K562 (cell line): Measurements from ENCODE around the gene CALHM2. TPM values are rescaled to one million over a fixed set of nuclear protein-coding genes. Genes with fewer than 3 reads are reported as not detected.
A peak's percentile ranks its signal among the peaks of the same experiment; 100 is the strongest.

ENCODE experiments used
- ATAC-seq: fragments of 200-7000 bp; cut with Tn5 transposase; 3 replicates; pipeline ENCODE4 v1.9.1; 2020; ENCODE audit warnings: moderate library complexity
- BruUV-seq: library from RNA; stranded (reverse); fragments of 400-500 nt; replicated peaks from 2 replicates; lab custom pipeline; 2021; lab: Mats Ljungman, UMichigan
- CTCF ChIA-PET: fragments of 300-600 bp; formaldehyde crosslinking; extraction: SDS; loops from one replicate; lab custom pipeline; 2021; ENCODE audit warnings: low intra/inter-chr PET ratio; lab: Yijun Ruan, JAX
- POLR2A ChIA-PET: fragments of 300-600, 350-650 bp; sonication (Branson Sonifier 250); formaldehyde crosslinking; extraction: SDS; loops from one replicate; lab custom pipeline; 2021; ENCODE audit warnings: antibody characterized with exemption, inconsistent platforms; lab: Yijun Ruan, JAX
- DNase-seq, 4 experiments: peaks; one replicate each; pipeline versions ENCODE4 v3.0.0 to v3.0.0-alpha.2; 2011 to 2018; ENCODE audit warnings: low spot score in 3 of 4, mixed read lengths in 3 of 4; ENCODE audit errors: extremely low read depth in 1 of 4
- FAIRE-seq: peaks from 2 replicates; lab custom pipeline; 2011; peaks lifted over from hg19 to GRCh38; lab: Jason Lieb, UNC
- H2AFZ ChIP-seq: 2 replicates; pipeline ENCODE4 v1.6.0; 2011; ENCODE audit warnings: low read depth, low read length, control low read depth, inconsistent platforms
- H3K27ac ChIP-seq: fragments of 200-600 bp; 3 replicates; pipeline ENCODE4 v1.8.0; 2011; ENCODE audit warnings: low read depth, mild to moderate bottlenecking, control low read depth, inconsistent platforms, low read length, moderate library complexity, mixed read lengths; ENCODE audit errors: extremely low read depth
- H3K27me3 ChIP-seq, 2 experiments: fragments of 300-600 bp in 1 of 2; 2 replicates in 1 of 2; 3 replicates in 1 of 2; pipeline versions ENCODE4 v1.6.0 to v1.8.0; 2011; ENCODE audit warnings: inconsistent platforms in 2 of 2, low read length in 2 of 2, mild to moderate bottlenecking in 1 of 2, mixed read lengths in 1 of 2, moderate library complexity in 1 of 2; ENCODE audit not compliant: control insufficient read depth in 2 of 2, insufficient read depth in 2 of 2
- H3K36me3 ChIP-seq: fragments of 300-600 bp; 3 replicates; pipeline ENCODE4 v1.8.0; 2011; ENCODE audit warnings: mild to moderate bottlenecking, low read length, inconsistent platforms; ENCODE audit not compliant: control insufficient read depth, insufficient read depth
- H3K4me1 ChIP-seq, 2 experiments: fragments of 200-600 bp in 1 of 2; replicated peaks in 1 of 2; 2 replicates in 1 of 2; 3 replicates in 1 of 2; pipeline versions ENCODE4 v1.5.1 to v1.8.0; 2011; ENCODE audit warnings: inconsistent platforms in 2 of 2, low read length in 2 of 2, mild to moderate bottlenecking in 1 of 2, mixed read lengths in 1 of 2, moderate library complexity in 1 of 2; ENCODE audit not compliant: control insufficient read depth in 2 of 2, insufficient read depth in 2 of 2
- H3K4me2 ChIP-seq: 2 replicates; pipeline ENCODE4 v1.6.1; 2011; ENCODE audit warnings: low read length, control low read depth, inconsistent platforms, mixed read lengths; ENCODE audit not compliant: insufficient read depth
- H3K4me3 ChIP-seq: fragments of 200-600 bp; sonication (generic), shearing (Covaris generic); 2 replicates; pipeline ENCODE4 v1.5.1; 2016; ENCODE audit warnings: control low read depth, inconsistent platforms
- H3K79me2 ChIP-seq: fragments of 200-600 bp; 3 replicates; pipeline ENCODE4 v1.8.0; 2011; ENCODE audit warnings: low read length, inconsistent platforms; ENCODE audit not compliant: control insufficient read depth, insufficient read depth
- H3K9ac ChIP-seq, 2 experiments: 2 replicates each; pipeline versions ENCODE4 v1.6.0 to v1.6.1; 2011; ENCODE audit warnings: low read depth in 2 of 2, low read length in 2 of 2, control low read depth in 1 of 2, inconsistent platforms in 1 of 2, mild to moderate bottlenecking in 1 of 2, mixed read lengths in 1 of 2; ENCODE audit not compliant: insufficient read depth in 1 of 2
- H3K9me1 ChIP-seq: one replicate; pipeline ENCODE4 v1.6.0; 2011; ENCODE audit warnings: inconsistent platforms, mild to moderate bottlenecking, low read length, moderate library complexity; ENCODE audit not compliant: control insufficient read depth, insufficient read depth
- H3K9me3 ChIP-seq: replicated peaks from 2 replicates; pipeline ENCODE4 v1.5.1; 2011; ENCODE audit warnings: low read depth, low read length, inconsistent platforms; ENCODE audit not compliant: control insufficient read depth, insufficient read depth
- H4K20me1 ChIP-seq: replicated peaks from 2 replicates; pipeline ENCODE4 v1.6.1; 2011; ENCODE audit warnings: low read length, inconsistent platforms, mixed read lengths; ENCODE audit not compliant: control insufficient read depth, insufficient read depth
- POLR2G ChIP-seq: fragments of 200-400 bp; formaldehyde crosslinking; IDR thresholded peaks from 2 replicates; pipeline ENCODE4 v1.6.1; 2017; ENCODE audit warnings: low read depth, mild to moderate bottlenecking, antibody characterized with exemption, low read length, moderate library complexity
- WGBS: fragments of 100-300 bp; shearing (Covaris generic); methylation state at CpG from one replicate; pipeline ENCODE4 v1.1.6; 2016; ENCODE audit warnings: low coverage, mixed read lengths; ENCODE audit not compliant: insufficient coverage; ENCODE audit errors: missing lambda C conversion rate; 5-methylcytosine and 5-hydroxymethylcytosine counted together
- in situ Hi-C: fragments of 300-500 bp; cut with MboI; formaldehyde crosslinking; loops from 4 replicates; pipeline ENCODE4 v1.15.0; 2018; ENCODE audit warnings: inconsistent platforms, mixed read lengths
- intact Hi-C: fragments of 100-400 bp; cut with micrococcal nuclease; formaldehyde crosslinking; loops from 2 replicates; pipeline ENCODE4 v1.14.2; 2022
- polyA plus RNA-seq, 8 experiments: library from polyadenylated mRNA; depleted of rRNA in 4 of 8; stranded (reverse) in 5 of 8; unstranded in 3 of 8; fragments of >200 nt; fragmentation: Nextera tagmentation in 2 of 8; fragmentation: Illumina TruSeq in 1 of 8; extraction: Ambion mirVana in 2 of 8; extraction: Trizol in 1 of 8; gene quantifications; 2 replicates each; pipeline versions ENCODE4 v1.2.1 to v1.2.3, GENCODE V29; 2011 to 2014; ENCODE audit warnings: inconsistent platforms in 1 of 8, missing spikeins in 1 of 8
- total RNA-seq, 7 experiments: library from RNA; depleted of rRNA in 6 of 7; stranded (reverse); fragments of >200 nt in 6 of 7; fragmentation: Illumina TruSeq in 2 of 7; extraction: Trizol in 2 of 7; gene quantifications; 2 replicates each; pipeline versions ENCODE4 v1.2.1 to v1.2.3, GENCODE V29; 2011 to 2021; ENCODE audit warnings: low replicate concordance in 1 of 7
- TF ChIP-seq, protein P1 (sequence below): fragments of 200-800 bp; sonication (Bioruptor generic); IDR thresholded peaks from 2 replicates; pipeline ENCODE4 v1.6.1; 2017; ENCODE audit warnings: missing genetic modification characterization, missing compliant biosample characterization
- TF ChIP-seq, protein P2 (sequence below): sonication (generic); formaldehyde crosslinking; IDR thresholded peaks from 2 replicates; pipeline ENCODE4 v1.8.1; 2023; ENCODE audit warnings: mild to moderate bottlenecking, missing genetic modification reagents
- TF ChIP-seq, protein P3 (sequence below): IDR thresholded peaks from 3 replicates; pipeline ENCODE4 v1.6.1; 2011; ENCODE audit warnings: borderline replicate concordance, mild to moderate bottlenecking; ENCODE audit not compliant: insufficient read length, insufficient read depth

The CALHM2 gene
- total and polyA plus RNA-seq, 9 of the 15 experiments (the other 6 are each of a cell fraction or from before 2014, with no cell fraction given) = 0.08 to 0.14 (median 0.13) TPM; not detected in 6

DNA sequence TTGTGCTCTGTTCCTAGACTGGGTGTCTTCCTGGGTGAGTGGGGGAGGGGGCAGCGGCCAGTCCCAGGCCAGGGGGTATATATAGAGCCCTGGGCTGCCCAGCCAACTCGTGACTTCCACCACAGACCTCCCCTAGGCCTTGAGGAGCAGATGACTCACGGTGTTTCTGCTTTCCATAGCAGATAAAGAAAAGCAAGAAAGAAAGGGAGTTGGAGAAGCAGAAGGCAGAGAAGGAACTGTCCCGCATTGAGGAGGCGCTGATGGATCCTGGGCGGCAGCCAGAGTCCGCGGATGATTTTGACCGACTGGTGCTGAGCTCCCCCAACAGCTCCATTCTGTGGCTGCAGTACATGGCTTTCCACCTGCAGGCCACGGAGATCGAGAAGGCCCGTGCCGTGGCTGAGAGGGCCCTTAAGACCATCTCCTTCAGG, 10.1 kb downstream of the CALHM2 start (continued):
- TF ChIP-seq, protein P1, sequence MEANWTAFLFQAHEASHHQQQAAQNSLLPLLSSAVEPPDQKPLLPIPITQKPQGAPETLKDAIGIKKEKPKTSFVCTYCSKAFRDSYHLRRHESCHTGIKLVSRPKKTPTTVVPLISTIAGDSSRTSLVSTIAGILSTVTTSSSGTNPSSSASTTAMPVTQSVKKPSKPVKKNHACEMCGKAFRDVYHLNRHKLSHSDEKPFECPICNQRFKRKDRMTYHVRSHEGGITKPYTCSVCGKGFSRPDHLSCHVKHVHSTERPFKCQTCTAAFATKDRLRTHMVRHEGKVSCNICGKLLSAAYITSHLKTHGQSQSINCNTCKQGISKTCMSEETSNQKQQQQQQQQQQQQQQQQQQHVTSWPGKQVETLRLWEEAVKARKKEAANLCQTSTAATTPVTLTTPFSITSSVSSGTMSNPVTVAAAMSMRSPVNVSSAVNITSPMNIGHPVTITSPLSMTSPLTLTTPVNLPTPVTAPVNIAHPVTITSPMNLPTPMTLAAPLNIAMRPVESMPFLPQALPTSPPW (CRISPR knock-in tag) = peak; percentile 14; the same call in 1 of the 2 replicates
- TF ChIP-seq, protein P2, sequence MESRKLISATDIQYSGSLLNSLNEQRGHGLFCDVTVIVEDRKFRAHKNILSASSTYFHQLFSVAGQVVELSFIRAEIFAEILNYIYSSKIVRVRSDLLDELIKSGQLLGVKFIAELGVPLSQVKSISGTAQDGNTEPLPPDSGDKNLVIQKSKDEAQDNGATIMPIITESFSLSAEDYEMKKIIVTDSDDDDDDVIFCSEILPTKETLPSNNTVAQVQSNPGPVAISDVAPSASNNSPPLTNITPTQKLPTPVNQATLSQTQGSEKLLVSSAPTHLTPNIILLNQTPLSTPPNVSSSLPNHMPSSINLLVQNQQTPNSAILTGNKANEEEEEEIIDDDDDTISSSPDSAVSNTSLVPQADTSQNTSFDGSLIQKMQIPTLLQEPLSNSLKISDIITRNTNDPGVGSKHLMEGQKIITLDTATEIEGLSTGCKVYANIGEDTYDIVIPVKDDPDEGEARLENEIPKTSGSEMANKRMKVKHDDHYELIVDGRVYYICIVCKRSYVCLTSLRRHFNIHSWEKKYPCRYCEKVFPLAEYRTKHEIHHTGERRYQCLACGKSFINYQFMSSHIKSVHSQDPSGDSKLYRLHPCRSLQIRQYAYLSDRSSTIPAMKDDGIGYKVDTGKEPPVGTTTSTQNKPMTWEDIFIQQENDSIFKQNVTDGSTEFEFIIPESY (CRISPR knock-in tag) = peak; percentile 71; the same call in 1 of the 2 replicates

DNA sequence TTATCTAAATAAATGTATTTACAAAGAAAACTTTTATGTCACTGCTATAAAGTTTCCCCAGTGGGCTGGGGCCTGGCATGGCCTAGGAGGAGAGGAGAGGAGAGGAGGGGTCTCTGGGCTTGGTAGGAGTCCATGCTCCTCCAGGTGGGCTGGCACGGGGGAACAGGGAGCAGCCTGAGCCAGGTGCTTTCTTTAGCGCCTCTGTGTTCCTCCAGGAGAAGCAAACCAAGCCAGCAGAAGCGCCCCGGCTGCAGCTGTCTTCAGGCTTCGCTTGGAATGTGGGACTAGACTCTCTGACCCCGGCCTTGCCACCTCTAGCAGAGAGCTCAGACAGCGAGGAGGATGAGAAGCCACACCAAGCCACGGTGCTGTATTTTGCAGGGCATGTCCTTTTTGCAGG, 10.6 kb downstream of the CALHM2 start:
- no TSS peak for BruUV-seq
- Histone ChIP-seq H3K4me1 (no peaks in the 10 kb centered on the region; a peak in 1 of 5 replicates), H3K9me3 (no peaks in the 10 kb centered on the region), H3K79me2 (no peaks in the 10 kb centered on the region), H3K27ac (no peak overlapping the region), H3K27me3 (no peaks in the 10 kb centered on the region), H3K4me3 (no peak overlapping the region), H3K9me1 (no peaks in the 10 kb centered on the region), H3K9ac (no peak overlapping the region), H3K36me3 (peaks cover 94% of the 10 kb centered on the region; the same call in 2 of the 3 replicates), H4K20me1 (no peaks in the 10 kb centered on the region), H2AFZ (no peak overlapping the region), H3K4me2 (no peak overlapping the region)
- intact Hi-C loops (no loop called here), in situ Hi-C loops (no loop called here)
- ChIA-PET CTCF (no interaction called here), POLR2A (interaction anchor here (0.6 to 1.2 kb wide), 2 partner anchors 21 to 135 kb away, joined by 3 read pairs; no protein-coding TSS in a partner anchor)
- DNase-seq (no peak), ATAC-seq (no peak), FAIRE-seq (no peak)
- 0 out of 2 replicates have a peak, but pooled peaks have one; percentile 24 for TF ChIP-seq POLR2G
- TF ChIP-seq, protein P3, sequence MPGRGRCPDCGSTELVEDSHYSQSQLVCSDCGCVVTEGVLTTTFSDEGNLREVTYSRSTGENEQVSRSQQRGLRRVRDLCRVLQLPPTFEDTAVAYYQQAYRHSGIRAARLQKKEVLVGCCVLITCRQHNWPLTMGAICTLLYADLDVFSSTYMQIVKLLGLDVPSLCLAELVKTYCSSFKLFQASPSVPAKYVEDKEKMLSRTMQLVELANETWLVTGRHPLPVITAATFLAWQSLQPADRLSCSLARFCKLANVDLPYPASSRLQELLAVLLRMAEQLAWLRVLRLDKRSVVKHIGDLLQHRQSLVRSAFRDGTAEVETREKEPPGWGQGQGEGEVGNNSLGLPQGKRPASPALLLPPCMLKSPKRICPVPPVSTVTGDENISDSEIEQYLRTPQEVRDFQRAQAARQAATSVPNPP = no peak
- 93% methylated on average over 4 of the region's 8 CpGs for WGBS
